Measurements from ENCODE around the gene CR1L.
A peak's percentile ranks its signal among the peaks of the same experiment; 100 is the strongest.
"Not testable (repeated sequence)": the region's sequence is repeated elsewhere in the genome, so short reads cannot be mapped to it uniquely, and the experiment has no call there.

CR1L gene

GRCh38 chr1:207680590-207681388 lies 35.9 kb downstream of the CR1L start:
- CTCF ChIA-PET; POLR2A ChIA-PET; H3K4me1 ChIP-seq (ENCODE audit: control insufficient read depth, insufficient read depth, low read length): not testable (repeated sequence)

GRCh38 chr1:207682872-207683434 lies 38.0 kb downstream of the CR1L start:
- CTCF ChIA-PET: interaction anchor here (0.7 kb wide), 1 partner anchor 1264 kb away, joined by 4 read pairs; no protein-coding TSS in a partner anchor
- H3K36me3 ChIP-seq (ENCODE audit: control insufficient read depth in 2 of 2, insufficient read depth in 1 of 2, low read length in 2 of 2); H3K4me3 ChIP-seq (ENCODE audit: low read depth, low read length); H3K9me3 ChIP-seq (ENCODE audit: control insufficient read depth, insufficient read depth, low read depth, low read length); H3K27ac ChIP-seq (ENCODE audit: extremely low read depth, low read depth, low read length); H3K4me1 ChIP-seq (ENCODE audit: control insufficient read depth, insufficient read depth, low read length); POLR2A ChIA-PET: not testable (repeated sequence)
- 0 out of 2 replicates have a peak, but pooled peaks have one; percentile 18 for TF ChIP-seq ZNF121 (tag by site-specific recombination; IDR thresholded peaks at IDR 0.05)
- peak; percentile 82 for TF ChIP-seq ZNF366 (tag by site-specific recombination; conservative IDR thresholded peaks at IDR 0.05)

More at GRCh38 chr1:207680590-207681388, 35.9 kb downstream of the CR1L start:
- H3K4me3 ChIP-seq (ENCODE audit: low read depth, low read length); H3K9me3 ChIP-seq (ENCODE audit: control insufficient read depth, insufficient read depth, low read depth, low read length); H3K36me3 ChIP-seq (ENCODE audit: control insufficient read depth in 2 of 2, insufficient read depth in 1 of 2, low read length in 2 of 2); H3K27ac ChIP-seq (ENCODE audit: extremely low read depth, low read depth, low read length): not testable (repeated sequence)

DNA sequence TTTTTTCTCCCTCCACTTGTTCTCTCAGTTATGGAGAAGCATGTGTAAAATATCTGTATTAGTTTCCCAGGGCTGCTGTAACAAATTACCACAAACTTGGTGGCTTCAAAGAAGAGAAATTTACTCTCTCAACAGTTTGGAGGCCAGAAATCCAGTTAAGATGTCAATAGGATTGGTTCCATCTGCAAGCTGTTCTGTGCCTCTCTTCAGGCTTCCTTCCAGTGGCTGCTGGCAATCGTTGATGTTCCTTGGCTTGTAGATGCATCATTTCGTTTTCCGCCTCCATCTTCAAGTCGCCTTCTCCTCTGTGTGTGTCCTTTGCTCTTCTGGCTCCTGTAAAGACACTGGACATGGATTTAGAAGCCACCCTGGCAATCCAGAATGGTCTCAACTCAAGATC lies 45.6 kb downstream of the CR1L start:
- H3K27ac ChIP-seq (ENCODE audit: extremely low read depth, low read depth, low read length); POLR2A ChIA-PET; H3K4me1 ChIP-seq (ENCODE audit: control insufficient read depth, insufficient read depth, low read length); H3K4me3 ChIP-seq (ENCODE audit: low read depth, low read length); H3K36me3 ChIP-seq (ENCODE audit: control insufficient read depth in 2 of 2, insufficient read depth in 1 of 2, low read length in 2 of 2); H3K9me3 ChIP-seq (ENCODE audit: control insufficient read depth, insufficient read depth, low read depth, low read length): not testable (repeated sequence)
- CTCF ChIA-PET: interaction anchor here (0.6 to 0.9 kb wide), 2 partner anchors 65 to 107 kb away, joined by 3 to 4 read pairs; no protein-coding TSS in a partner anchor

- ChIA-PET POLR2A (no interaction called here), CTCF (interaction anchor here (0.6 to 1.1 kb wide), 3 partner anchors 65 to 188 kb away, joined by 3 to 4 read pairs (median 3); no protein-coding TSS in a partner anchor)
- H3K36me3 ChIP-seq (ENCODE audit: control insufficient read depth in 2 of 2, insufficient read depth in 1 of 2, low read length in 2 of 2): no peaks in the 10 kb centered on the region
- no peak overlapping the region for H3K4me3 ChIP-seq (ENCODE audit: low read depth, low read length)
- H3K4me1 ChIP-seq (ENCODE audit: control insufficient read depth, insufficient read depth, low read length): no peaks in the 10 kb centered on the region
- no peak overlapping the region for H3K27ac ChIP-seq (ENCODE audit: extremely low read depth, low read depth, low read length)
- H3K9me3 ChIP-seq (ENCODE audit: control insufficient read depth, insufficient read depth, low read depth, low read length): no peaks in the 10 kb centered on the region
- no peak for TF ChIP-seq ZNF610 (tag by site-specific recombination; IDR thresholded peaks at IDR 0.05; ENCODE audit: borderline replicate concordance)
- no peak for TF ChIP-seq ZNF654 (tag by site-specific recombination; IDR thresholded peaks at IDR 0.05; ENCODE audit: low read depth)
- no peak for TF ChIP-seq ZNF155 (tag by site-specific recombination; IDR thresholded peaks at IDR 0.05)
Measured at GRCh38 chr1:207691010-207691409, 46.1 kb downstream of the CR1L start.

DNA sequence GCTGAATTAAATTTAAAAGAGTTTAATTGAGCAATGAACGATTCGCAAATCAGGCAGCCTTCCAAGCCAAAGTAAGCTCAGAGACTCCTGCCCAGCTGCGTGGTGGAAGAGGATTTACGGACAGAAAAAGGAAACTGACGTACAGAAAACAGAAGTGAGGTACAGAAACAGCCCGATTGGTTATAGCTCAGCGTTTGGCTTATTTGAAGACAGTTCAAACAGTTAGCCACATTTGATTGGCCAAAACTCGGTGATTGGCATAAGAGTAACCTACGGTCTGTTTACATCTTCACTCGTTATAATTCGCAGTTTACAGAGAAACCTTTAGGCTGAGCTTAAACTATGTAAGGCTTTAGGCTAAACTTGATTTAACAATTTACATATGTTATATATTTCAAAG lies 46.9 kb downstream of the CR1L start:
- POLR2A ChIA-PET: no interaction called here
- H3K4me3 ChIP-seq (ENCODE audit: low read depth, low read length): no peak overlapping the region
- no peak for TF ChIP-seq ZNF184 (tag by site-specific recombination; IDR thresholded peaks at IDR 0.05)
- CTCF ChIA-PET: interaction anchor here (0.6 to 1.1 kb wide), 3 partner anchors 19 to 189 kb away, joined by 3 read pairs; no protein-coding TSS in a partner anchor
- H3K36me3 ChIP-seq (ENCODE audit: control insufficient read depth in 2 of 2, insufficient read depth in 1 of 2, low read length in 2 of 2): no peaks in the 10 kb centered on the region
- H3K9me3 ChIP-seq (ENCODE audit: control insufficient read depth, insufficient read depth, low read depth, low read length): no peaks in the 10 kb centered on the region
- no peak overlapping the region for H3K27ac ChIP-seq (ENCODE audit: extremely low read depth, low read depth, low read length)
- no peaks in the 10 kb centered on the region for H3K4me1 ChIP-seq (ENCODE audit: control insufficient read depth, insufficient read depth, low read length)

- CTCF ChIA-PET: interaction anchor here (0.7 kb wide), 1 partner anchor 19 kb away, joined by 3 read pairs; no protein-coding TSS in a partner anchor
- H3K27ac ChIP-seq (ENCODE audit: extremely low read depth, low read depth, low read length); H3K4me3 ChIP-seq (ENCODE audit: low read depth, low read length); H3K4me1 ChIP-seq (ENCODE audit: control insufficient read depth, insufficient read depth, low read length); H3K9me3 ChIP-seq (ENCODE audit: control insufficient read depth, insufficient read depth, low read depth, low read length); H3K36me3 ChIP-seq (ENCODE audit: control insufficient read depth in 2 of 2, insufficient read depth in 1 of 2, low read length in 2 of 2); POLR2A ChIA-PET: not testable (repeated sequence)
Measured at GRCh38 chr1:207692291-207692690, 47.4 kb downstream of the CR1L start.
